ENCODE data around the gene S100A16.

- TF ChIP-seq, protein P1, sequence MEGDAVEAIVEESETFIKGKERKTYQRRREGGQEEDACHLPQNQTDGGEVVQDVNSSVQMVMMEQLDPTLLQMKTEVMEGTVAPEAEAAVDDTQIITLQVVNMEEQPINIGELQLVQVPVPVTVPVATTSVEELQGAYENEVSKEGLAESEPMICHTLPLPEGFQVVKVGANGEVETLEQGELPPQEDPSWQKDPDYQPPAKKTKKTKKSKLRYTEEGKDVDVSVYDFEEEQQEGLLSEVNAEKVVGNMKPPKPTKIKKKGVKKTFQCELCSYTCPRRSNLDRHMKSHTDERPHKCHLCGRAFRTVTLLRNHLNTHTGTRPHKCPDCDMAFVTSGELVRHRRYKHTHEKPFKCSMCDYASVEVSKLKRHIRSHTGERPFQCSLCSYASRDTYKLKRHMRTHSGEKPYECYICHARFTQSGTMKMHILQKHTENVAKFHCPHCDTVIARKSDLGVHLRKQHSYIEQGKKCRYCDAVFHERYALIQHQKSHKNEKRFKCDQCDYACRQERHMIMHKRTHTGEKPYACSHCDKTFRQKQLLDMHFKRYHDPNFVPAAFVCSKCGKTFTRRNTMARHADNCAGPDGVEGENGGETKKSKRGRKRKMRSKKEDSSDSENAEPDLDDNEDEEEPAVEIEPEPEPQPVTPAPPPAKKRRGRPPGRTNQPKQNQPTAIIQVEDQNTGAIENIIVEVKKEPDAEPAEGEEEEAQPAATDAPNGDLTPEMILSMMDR (IDR thresholded peaks at IDR 0.05) = no peak
- no peak for TF ChIP-seq POLR2AphosphoS5 (IDR thresholded peaks at IDR 0.05)
- TF ChIP-seq POLR2A (IDR thresholded peaks at IDR 0.05; ENCODE audit: low read depth) = no peak
These were observed 42.4 kb upstream of the S100A16 start for GRCh38 chr1:153655333-153655732.
